IMR-90 (cell line): ENCODE measurements around the gene DAPL1.

Experiments
- BHLHE40 ChIP-seq: fragments of 150-350 bp; IDR thresholded peaks from 2 replicates; pipeline ENCODE4 v1.6.1; 2016; ENCODE audit warnings: mild to moderate bottlenecking, low read depth, low read length
- CEBPB ChIP-seq: IDR thresholded peaks from 2 replicates; pipeline ENCODE4 v1.6.1; 2012; ENCODE audit warnings: low read depth, low read length, improper control_type of control experiment
- FOS ChIP-seq: fragments of 150-350 bp; IDR thresholded peaks from 2 replicates; pipeline ENCODE4 v1.6.1; 2016; ENCODE audit warnings: low read depth, low read length
- POLR2A ChIP-seq: IDR thresholded peaks from 2 replicates; pipeline ENCODE4 v1.6.1; 2012; ENCODE audit warnings: mild to moderate bottlenecking, low read depth, low read length
- RAD21 ChIP-seq: IDR thresholded peaks from 2 replicates; pipeline ENCODE4 v1.6.1; 2012; ENCODE audit warnings: low read length, improper control_type of control experiment
- RFX5 ChIP-seq: IDR thresholded peaks from 2 replicates; pipeline ENCODE4 v1.8.0; 2012; ENCODE audit warnings: low read depth, mild to moderate bottlenecking, low read length, moderate library complexity
- SMC3 ChIP-seq: fragments of 150-350 bp; IDR thresholded peaks from 2 replicates; pipeline ENCODE4 v1.6.1; 2016; ENCODE audit warnings: low read depth, mild to moderate bottlenecking, antibody characterized with exemption, low read length, moderate library complexity
- TF ChIP-seq, protein P1 (sequence below): conservative IDR thresholded peaks from 2 replicates; pipeline ENCODE4 v1.5.1; 2012; ENCODE audit warnings: mild to moderate bottlenecking, low read depth, low read length, improper control_type of control experiment

DNA sequence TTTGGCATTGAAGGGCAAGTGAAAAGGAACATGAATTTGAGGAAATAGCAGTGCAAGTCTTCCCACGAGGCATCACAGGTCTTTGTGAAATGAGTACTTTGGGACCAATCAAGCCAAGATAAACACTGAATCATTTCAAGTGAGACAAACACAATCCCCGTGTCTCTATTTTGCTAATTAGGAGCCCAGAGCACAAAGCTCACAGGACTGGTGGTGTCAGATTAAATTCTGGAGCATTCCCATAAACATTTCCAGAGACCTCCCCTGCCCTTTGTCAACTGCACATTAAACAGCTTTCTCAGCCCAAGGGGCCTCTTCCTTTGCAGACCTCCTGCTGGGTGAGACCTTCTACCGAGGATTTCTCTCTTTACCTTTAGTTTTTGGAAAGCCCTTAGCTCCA is 50.7 kb downstream of the DAPL1 start:
- TF ChIP-seq, protein P1, sequence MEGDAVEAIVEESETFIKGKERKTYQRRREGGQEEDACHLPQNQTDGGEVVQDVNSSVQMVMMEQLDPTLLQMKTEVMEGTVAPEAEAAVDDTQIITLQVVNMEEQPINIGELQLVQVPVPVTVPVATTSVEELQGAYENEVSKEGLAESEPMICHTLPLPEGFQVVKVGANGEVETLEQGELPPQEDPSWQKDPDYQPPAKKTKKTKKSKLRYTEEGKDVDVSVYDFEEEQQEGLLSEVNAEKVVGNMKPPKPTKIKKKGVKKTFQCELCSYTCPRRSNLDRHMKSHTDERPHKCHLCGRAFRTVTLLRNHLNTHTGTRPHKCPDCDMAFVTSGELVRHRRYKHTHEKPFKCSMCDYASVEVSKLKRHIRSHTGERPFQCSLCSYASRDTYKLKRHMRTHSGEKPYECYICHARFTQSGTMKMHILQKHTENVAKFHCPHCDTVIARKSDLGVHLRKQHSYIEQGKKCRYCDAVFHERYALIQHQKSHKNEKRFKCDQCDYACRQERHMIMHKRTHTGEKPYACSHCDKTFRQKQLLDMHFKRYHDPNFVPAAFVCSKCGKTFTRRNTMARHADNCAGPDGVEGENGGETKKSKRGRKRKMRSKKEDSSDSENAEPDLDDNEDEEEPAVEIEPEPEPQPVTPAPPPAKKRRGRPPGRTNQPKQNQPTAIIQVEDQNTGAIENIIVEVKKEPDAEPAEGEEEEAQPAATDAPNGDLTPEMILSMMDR, result no peak
- TF ChIP-seq POLR2A, result no peak
- no peak for TF ChIP-seq BHLHE40
- no peak for TF ChIP-seq RAD21
- TF ChIP-seq FOS, result no peak
- no peak for TF ChIP-seq SMC3
- no peak for TF ChIP-seq RFX5
- TF ChIP-seq CEBPB, result no peak
